Pancreas (tissue), 10 donors: Measurements from ENCODE around the gene PLPPR3. TPM values are rescaled to one million over a fixed set of nuclear protein-coding genes. Genes with fewer than 3 reads are reported as not detected.

ENCODE experiments used
- ATAC-seq, 4 donors: fragments of 200-7000 bp; cut with Tn5 transposase; one replicate each; pipeline versions ENCODE4 v1.8.0 to v1.9.1; 2020; ENCODE audit warnings: mild to moderate bottlenecking in 4 of 4, moderate library complexity in 4 of 4
- DNase-seq, 6 donors: peaks; one replicate each; pipeline ENCODE4 v3.0.0-alpha.2; 2020
- FAIRE-seq: peaks from 2 replicates; lab custom pipeline; 2012; peaks lifted over from hg19 to GRCh38; lab: Jason Lieb, UNC
- H3K27ac ChIP-seq, 4 donors: fragments of 200-600 bp; sonication (generic); 1 replicate in 3 of 4; 2 replicates in 1 of 4; pipeline versions ENCODE4 v1.5.0 to v1.8.0; 2020
- H3K27me3 ChIP-seq, 4 donors: fragments of 200-600 bp; one replicate each; pipeline ENCODE4 v1.8.0; 2021
- H3K36me3 ChIP-seq, 3 donors: fragments of 200-600 bp; sonication (generic) in 1 of 3; one replicate each; pipeline versions ENCODE4 v1.5.0 to v1.8.0; 2020 to 2021
- H3K4me1 ChIP-seq, 3 donors: fragments of 200-600 bp; one replicate each; pipeline ENCODE4 v1.8.0; 2021
- H3K4me3 ChIP-seq, 4 donors: fragments of 200-600 bp; sonication (generic) in 2 of 4; one replicate each; pipeline versions ENCODE4 v1.5.0 to v1.8.0; 2020 to 2021
- H3K9me3 ChIP-seq, 4 donors: fragments of 200-600 bp; one replicate each; pipeline ENCODE4 v1.8.0; 2021
- CTCF ChIP-seq, 4 donors: fragments of 200-600 bp; sonication (generic) in 3 of 4; IDR thresholded peaks; one replicate each; pipeline versions ENCODE4 v1.5.0 to v1.8.0; 2021; ENCODE audit warnings: antibody characterized with exemption in 4 of 4
- WGBS, 2 donors: extraction: QIAGEN DNeasy Blood & Tissue Kit; methylation state at CpG; one replicate each; pipeline ENCODE4 v1.1.7; 2013; 5-methylcytosine and 5-hydroxymethylcytosine counted together
- intact Hi-C, 3 donors: fragments of 100-400 bp; cut with DNase I; formaldehyde crosslinking; loops; one replicate each; pipeline versions ENCODE4 v1.11.1 to v1.14.2; 2022
- polyA plus RNA-seq, 2 donors: library from polyadenylated mRNA; stranded (reverse); fragments of 200-250 nt; gene quantifications; one replicate each; pipeline ENCODE4 v1.2.3, GENCODE V29; 2013
- total RNA-seq, 6 donors: library from RNA; stranded (reverse); fragmentation: NEBNext Ultra II Directional in 4 of 6; extraction: Animal tissue kit (Norgen Biotek cat#: 25700) in 4 of 6; gene quantifications; one replicate each; pipeline versions ENCODE4 v1.2.1 to v1.2.4, GENCODE V29; 2021 to 2023
- donor health status: healthy with polysubstance abuse.
- donor health status: DM: no; HTN: no; CAD: no; lungs with moderate emphysema.
- donor health status: DM: no; HTN: no; CAD: no.
- donor health status: control.
- donor health status: control.
- donor health status: Bipolar disorder and iron deficiency.
- donor health status: DM: yes; HTN: yes; CAD: no.
- donor health status: DM: no; HTN: no; CAD: no.
- donor health status: DM: no; HTN: no; CAD: no.
- donor health status: DM: yes; HTN: yes; CAD: no.

The PLPPR3 gene
- total and polyA plus RNA-seq, 8 donors = 0.05 to 0.38 TPM; not detected in 6

DNA sequence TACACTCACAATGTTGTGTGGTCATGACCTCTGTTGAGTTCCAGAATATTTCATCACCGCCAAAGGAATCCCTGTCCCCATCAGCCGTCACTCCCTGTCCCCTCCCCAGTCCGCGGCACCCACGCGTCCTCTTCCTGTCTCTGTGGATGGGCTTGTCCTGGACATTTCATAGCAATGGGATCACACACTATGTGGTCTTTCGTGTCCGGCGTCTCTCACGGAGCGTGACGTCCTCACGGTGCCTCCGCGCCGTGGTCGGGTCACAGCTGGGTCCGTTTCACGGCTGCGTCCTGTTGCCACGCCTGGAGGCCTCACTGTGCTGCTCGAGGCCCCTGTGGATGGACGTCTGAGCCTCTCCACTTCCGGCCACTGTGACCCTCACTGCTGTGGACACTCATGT lies 12.5 kb upstream of the PLPPR3 start:
- WGBS, 2 donors = 69 to 79% methylated on average over 24 of the region's 24 CpGs
- FAIRE-seq (no peak), ATAC-seq (no peak), DNase-seq (no peak)
- no peaks in the 10 kb centered on the region for H3K27me3 ChIP-seq
- no peak for TF ChIP-seq CTCF (IDR thresholded peaks at IDR 0.05)
- no peaks in the 10 kb centered on the region for H3K36me3 ChIP-seq
- H3K4me1 ChIP-seq = no peaks in the 10 kb centered on the region
- no peaks in the 10 kb centered on the region for H3K9me3 ChIP-seq
- no peak overlapping the region for H3K4me3 ChIP-seq
- intact Hi-C loops = no loop called here
- no peak overlapping the region for H3K27ac ChIP-seq

- DNase-seq = peak in 4 of 6 donors; percentile 62 to 85 (median 72)
- ATAC-seq = peak; percentile 63 to 82 (median 78)
- no peak for FAIRE-seq
- no peak overlapping the region for H3K4me3 ChIP-seq
- peak overlapping the region in 3 of 4 donors; percentile 8 to 31 (median 23) for H3K27ac ChIP-seq
- no peaks in the 10 kb centered on the region for H3K4me1 ChIP-seq
- no peaks in the 10 kb centered on the region for H3K27me3 ChIP-seq
- H3K36me3 ChIP-seq = no peaks in the 10 kb centered on the region
- TF ChIP-seq CTCF (IDR thresholded peaks at IDR 0.05) = no peak
- no peaks in the 10 kb centered on the region for H3K9me3 ChIP-seq
- intact Hi-C loops = no loop called here
- 26 to 32% methylated on average over 35 to 38 of the region's 38 CpGs for WGBS, 2 donors
Observed at GRCh38 chr19:831407-832369, 9.9 kb upstream of the PLPPR3 start.

- no peak overlapping the region for H3K4me3 ChIP-seq
- DNase-seq (no peak), FAIRE-seq (no peak), ATAC-seq (no peak)
- no peaks in the 10 kb centered on the region for H3K36me3 ChIP-seq
- no peak overlapping the region for H3K27ac ChIP-seq
- intact Hi-C loops = no loop called here
- WGBS, 2 donors = 65 to 70% methylated on average over 17 to 18 of the region's 18 CpGs
- H3K4me1 ChIP-seq = no peaks in the 10 kb centered on the region
- H3K9me3 ChIP-seq = no peaks in the 10 kb centered on the region
- no peaks in the 10 kb centered on the region for H3K27me3 ChIP-seq
- TF ChIP-seq CTCF (IDR thresholded peaks at IDR 0.05) = no peak
Observed at GRCh38 chr19:829129-829758, 7.5 kb upstream of the PLPPR3 start.

GRCh38 chr19:827710-828321 lies 6.1 kb upstream of the PLPPR3 start, which contains the start of gene AZU1:
Gene AZU1 (plus strand): TSS chr19:827837. CDS start chr19:827847, 10 bp downstream.
- H3K27ac ChIP-seq = no peak within 1 kb of the TSS
- no peaks in the 10 kb centered on the region for H3K36me3 ChIP-seq
- intact Hi-C loops = no loop called here
- WGBS, 2 donors = 75 to 76% methylated on average over 23 to 33 of the region's 33 CpGs
- FAIRE-seq (no peak), DNase-seq (peak in 2 of 6 donors; percentile 31 to 70), ATAC-seq (peak in 2 of 4 donors; percentile 15 to 16)
- no peaks in the 10 kb centered on the region for H3K4me1 ChIP-seq
- peaks cover 0 to 9% (median 0%) of the 10 kb centered on the region in 4 donors for H3K27me3 ChIP-seq
- H3K9me3 ChIP-seq = no peaks in the 10 kb centered on the region
- no peak for TF ChIP-seq CTCF (IDR thresholded peaks at IDR 0.05)
- no peak within 1 kb of the TSS for H3K4me3 ChIP-seq
